Cerebellar nuclear complex (tissue), 1 donor: ENCODE measurements around the gene ADK.
"Not testable (repeated sequence)": the region's sequence is repeated elsewhere in the genome, so short reads cannot be mapped to it uniquely, and the experiment has no call there.

ENCODE experiments used
- DNase-seq, 2 experiments: peaks; one replicate each; lab custom pipeline; 2025; lab: John Stamatoyannopoulos, UW

The ADK gene

DNA sequence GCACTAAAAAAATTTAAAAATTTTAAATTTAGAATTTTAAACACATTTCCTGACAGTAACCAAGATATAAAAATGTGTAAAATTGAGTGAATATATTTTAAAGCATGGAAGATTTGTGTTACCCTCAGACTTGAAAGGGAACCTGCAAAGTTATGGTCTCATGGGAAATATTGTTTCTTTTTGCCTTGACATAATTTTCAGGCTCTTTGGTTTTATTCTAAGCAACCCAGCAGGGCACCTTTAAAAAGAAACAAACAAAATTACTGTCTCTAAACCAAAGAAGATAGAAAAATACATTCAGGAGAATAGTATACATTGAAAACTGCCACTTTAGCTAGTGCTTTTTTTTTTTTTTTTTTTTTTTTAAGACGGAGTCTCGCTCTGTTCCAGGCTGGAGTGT, 87.5 kb downstream of the ADK start:
- DNase-seq = no peak

DNA sequence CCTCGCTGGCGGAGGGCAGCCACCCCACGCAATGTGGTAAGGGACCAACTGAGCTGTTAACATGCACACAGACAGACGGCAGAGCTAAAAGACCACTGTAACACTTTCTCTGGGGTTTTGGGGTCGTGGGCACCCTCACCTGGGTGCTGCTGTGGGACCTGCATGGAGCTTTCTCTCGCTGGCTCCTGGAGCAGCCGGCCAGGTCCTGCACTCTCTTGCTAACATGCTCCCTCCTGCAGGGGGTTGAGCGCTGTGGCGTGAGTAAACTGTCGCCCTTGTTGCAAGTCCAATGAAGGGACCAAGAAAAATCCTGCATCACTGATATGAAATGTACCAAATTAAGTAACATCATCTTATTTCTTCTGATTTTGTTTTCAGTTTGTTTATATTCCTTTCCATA, 92.0 kb downstream of the ADK start:
- DNase-seq = no peak

DNA sequence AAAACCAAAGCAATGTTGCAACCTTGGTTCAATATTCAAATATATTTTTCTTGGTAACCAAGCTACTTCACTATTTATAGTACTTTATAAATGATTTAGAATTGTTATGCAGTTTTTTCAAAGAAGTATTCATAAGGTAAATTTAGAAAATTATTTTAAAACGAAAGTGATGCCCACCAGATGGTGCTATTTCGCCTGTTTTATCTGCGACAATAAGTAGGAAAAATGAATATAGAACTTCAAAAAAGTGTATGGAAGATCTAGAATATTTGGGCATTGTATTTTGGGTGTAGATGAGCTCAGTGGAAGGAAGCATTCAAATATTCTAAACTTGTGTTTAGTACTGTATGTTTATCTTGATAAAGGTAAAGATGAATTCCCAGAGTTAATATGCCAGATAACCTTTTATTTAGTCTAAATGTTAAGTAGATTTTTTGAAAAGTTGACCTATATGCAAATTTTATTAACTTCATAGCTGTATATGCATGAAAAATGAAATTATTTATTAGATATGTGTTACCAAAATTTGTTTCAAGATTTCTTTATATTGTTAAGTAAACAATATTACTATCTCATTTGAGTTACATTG, 93.2 kb downstream of the ADK start:
- DNase-seq = no peak

DNA sequence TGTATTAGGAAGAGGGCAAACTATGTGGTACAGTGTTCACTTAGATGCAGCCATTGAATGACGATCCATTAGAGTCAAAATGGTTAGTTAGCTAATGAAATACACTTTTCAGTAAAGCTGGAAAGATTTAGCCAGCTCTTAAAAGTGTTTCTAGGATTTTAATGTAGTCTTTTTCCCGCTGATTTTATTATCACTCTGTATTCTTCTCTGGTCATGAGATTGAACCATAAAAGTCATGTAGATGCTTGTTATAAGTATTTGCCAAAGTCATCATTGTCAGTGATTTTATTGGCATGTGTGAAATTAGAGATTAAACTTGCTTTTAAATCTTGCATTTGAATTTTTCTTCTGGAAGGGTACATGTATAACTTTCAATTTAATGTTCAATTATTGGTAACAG, 93.8 kb downstream of the ADK start:
- DNase-seq = no peak

DNA sequence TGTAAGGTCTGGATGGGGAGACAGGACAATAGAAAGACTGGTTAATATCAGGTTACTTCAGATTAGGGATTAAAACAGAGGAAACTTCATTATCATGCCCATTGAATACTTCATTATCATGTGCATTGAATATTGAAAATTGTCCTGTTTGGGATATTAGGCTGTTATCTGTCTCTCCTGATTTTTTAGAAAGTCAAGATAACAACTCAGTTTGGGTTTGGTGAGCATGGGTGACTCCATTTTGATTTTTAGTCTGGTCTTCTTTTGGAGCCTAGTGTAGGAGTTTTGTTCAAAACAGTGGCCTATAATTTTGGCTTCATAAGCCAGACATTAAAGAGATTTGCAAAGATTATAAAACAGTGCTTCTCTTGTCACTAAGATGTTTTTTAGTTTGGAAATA, 95.5 kb downstream of the ADK start:
- no peak for DNase-seq

DNA sequence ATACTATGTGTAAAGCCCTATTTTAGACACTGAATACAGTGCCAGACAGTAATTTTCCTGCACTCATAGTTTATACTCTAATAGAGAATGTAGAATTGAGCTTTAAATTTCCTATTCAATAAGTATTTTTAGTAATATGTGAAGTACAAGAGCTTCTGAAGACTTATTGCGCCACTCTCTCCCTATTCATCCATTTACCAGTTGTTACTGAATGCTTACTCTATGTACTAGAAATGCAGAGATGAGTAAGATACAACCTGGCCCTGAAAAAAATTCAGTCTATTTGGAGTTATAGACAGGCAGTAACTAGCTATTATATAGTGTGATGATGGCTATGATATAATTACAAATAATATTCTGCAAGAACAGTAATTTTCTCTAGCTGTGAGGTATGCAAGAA, 98.8 kb downstream of the ADK start:
- no peak for DNase-seq

DNA sequence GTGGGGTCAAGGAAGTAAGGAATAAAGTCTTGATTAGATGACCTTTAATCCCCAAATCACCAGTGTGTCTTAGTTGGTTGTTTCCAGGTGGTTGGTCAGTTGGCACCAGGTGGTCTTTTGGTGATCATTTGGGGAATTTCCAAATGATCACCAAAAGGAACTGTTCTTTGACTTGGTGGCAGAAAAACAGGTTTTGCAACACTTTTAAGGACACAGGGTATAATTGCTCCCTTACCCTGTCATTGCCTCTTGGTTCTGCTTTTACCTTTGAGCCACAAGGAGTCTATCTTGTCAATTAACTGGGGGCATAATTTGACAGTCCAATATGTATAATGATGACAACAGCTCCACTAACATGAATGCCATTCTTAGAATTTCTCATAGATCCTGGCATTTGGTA, 104.2 kb downstream of the ADK start:
- DNase-seq = no peak

DNA sequence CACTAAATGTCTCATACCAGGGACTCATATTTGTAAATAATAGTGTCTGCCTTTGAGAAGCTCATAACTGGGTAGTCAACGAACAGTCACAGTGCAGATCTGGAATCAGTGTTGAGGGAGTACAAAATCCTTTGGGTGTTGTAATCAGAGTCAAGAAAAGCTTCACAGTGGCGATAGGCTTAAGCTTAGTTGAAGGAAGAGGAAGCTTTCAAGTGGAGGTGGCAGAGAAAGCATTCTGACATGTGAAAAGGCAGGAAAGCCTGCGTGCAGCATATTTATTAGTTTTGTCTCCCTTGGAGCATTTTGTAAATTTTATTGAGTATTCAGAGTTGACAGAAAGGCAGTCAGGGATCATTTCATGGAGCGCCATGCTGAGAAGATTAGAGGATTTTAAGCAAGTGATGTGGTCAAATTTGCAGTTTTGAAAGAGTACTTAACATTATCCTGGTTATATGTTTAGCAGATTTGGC, 104.9 kb downstream of the ADK start:
- DNase-seq = no peak

DNA sequence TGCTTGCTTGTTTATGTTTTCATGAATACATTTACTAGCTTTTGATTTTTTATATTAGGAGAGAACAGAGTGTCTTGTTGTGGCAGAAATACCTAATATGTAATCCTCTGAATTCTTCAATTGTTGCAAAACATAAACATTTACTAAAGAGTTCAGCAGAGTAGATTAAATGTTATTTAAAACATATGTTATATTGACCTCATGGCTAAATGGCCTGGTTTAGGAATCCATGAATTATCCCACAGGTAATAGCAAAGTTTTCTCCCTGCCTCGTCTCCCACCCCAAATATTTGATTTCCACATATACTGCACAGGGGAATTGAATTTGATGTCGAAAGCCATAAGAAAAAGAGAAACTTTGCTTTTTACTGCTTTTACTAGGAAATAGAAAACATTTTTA, 111.8 kb downstream of the ADK start:
- DNase-seq = no peak

DNA sequence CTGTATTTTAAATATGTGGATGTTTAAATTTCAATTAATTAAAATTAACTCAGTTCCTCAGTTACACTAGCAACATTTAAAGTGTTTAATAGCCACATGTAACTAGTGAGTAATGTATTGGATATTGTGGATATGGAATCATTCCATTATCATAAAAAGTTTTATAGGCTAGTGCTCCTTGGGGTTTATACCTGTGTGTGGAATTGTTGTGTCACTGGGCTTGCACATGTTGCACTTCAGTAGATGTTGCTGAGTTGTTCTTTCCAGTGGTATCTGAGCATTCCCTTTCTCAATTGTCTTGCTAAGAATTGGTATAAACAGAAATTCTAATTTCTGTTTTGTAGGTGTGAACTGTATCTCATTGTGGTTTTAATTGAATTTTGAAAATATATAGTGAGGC, 113.0 kb downstream of the ADK start:
- DNase-seq = no peak

DNA sequence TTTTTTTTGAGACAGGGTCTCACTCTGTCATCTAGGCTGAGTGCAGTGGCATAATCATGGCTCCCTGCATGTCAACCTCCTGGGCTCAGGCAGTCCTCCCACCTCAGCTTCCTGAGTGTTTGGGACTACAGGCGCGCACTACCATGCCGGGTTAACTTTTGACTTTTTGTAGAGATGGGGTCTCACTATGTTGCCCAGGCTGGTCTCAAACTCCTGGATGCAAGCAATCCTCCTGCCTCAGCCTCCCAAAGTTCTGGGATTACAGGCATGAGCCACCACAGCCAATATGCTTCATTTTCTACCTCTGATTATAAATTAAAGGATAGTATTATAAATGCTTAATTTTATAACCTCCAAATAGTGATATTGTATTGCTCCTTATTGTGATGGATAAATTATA, 121.3 kb downstream of the ADK start:
- no peak for DNase-seq

DNA sequence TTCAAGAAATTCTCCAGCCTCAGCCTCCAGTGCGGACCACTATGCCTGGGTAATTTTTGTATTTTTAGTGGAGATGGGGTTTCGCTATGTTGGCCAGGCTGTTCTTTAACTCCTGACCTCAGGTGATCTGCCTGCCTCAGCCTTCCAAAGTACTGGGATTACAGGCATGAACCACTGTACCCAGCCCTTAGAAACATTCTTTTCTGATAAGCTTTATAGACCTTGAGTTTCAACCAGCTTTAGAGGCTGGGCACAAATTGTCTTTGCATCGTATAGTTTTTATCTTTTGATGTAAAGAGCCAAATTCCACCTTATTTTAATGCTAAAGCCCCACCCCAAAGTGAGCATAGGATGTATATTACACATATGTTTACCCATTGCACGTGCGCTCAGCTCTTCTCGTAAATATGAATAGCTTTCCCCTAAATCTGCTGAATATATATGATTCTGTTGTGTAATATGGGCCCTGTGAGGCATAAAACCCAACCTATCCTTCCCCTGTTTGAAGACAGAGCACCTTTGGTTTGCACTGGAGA, 124.8 kb downstream of the ADK start:
- no peak for DNase-seq

DNA sequence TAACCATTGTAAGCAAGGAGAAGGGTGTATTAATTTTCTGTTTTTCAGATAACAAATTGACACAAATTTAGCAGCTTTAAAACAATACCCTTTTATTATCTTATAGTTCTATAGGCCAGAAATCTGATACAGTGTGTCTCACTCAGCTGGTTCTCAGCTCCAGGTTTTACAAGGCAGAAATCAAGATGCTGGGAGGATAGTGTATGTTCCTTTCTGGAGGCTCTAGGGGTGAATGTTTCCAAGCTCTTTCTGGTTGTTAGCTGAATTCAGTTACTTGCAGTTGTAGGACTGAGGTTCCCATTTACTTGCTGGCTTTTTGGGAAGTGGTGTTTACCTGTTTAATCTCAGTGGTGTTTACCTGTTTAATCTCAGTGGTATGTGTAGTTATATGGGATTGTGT, 125.4 kb downstream of the ADK start:
- no peak for DNase-seq

DNA sequence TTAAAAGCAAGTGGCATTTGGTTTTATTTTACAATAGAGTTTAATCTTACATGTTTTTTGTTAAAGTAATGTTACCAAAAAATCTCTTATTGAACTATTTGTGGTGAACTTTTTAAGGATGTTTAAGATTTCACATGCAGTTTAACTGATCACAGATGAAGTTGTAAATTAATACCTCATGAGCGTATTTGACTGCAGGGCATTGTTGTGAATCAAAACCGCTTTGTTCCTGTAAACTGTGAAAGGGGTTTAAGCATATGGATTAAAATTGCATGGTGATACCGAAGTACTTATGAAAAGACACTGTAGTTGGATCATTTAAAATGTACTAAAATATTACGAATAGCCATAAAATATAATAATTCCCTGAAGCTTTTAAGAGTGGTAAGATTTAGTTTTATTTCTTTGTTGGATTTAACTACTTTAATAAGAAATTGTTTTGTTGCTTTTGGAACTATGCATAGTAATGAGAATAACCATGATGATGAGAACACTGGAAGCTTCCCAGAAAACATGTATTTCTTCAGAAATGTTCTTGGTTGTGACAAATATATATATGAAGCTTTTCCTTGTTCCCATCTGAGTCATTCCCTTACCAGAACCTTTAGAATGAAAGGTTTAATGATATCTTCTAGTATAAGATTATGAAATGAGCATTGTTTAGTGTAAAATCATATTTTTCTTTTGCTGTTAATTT, 131.3 kb downstream of the ADK start:
- no peak for DNase-seq

DNA sequence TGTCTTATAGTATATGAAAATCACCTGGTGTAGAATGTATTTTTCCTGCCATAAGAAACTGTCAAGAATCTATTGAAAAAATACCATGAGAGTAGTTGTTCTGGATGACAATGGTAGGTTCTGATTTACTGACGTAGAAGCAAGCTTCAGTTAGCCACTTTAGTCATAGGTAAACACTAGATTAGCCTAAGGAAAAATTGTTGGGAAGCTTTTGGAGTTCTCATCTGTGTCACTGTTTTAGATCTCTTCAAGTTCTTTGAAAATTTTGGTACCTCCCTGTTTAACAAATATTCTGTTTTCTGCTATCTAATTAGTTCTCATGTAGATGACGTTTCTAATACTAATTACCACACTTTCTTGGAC, 131.8 kb downstream of the ADK start:
- no peak for DNase-seq

DNA sequence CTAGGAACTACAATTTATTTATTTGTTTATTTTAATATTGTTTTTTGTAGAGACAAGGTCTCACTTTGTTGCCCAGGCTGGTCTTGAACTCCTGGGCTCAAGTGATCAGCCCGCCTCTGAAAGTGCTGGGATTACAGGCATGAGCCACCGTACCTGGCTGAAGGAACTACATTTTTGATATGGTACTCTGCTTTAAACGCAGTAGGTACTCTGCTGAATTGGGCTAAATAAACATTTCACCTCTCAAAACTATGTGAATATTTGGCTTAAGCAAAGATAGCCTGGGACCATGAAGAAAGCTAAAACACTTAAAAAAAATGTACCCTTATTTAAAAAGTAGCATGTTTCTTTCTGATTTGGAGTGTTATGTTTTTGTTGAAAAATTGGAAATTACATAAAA, 138.2 kb downstream of the ADK start:
- no peak for DNase-seq

DNA sequence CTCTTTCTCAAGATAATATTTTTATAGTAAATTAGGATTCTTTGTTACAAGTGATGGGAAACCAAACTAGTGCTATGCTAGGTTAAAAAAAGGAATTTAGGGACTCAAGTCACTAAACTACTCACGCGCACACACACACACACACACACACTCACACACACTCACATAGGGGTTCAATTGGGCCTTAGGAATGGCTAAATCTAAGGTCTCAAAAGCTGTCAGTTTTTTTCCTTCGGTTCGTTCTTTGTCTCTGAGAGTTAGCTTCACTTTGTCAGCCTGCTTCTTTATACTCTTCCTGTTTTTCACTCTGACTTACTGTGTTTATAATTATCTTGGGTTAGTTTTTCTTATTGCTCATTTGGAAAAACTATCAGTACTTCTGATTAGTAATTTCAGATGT, 138.9 kb downstream of the ADK start:
- DNase-seq = no peak

DNA sequence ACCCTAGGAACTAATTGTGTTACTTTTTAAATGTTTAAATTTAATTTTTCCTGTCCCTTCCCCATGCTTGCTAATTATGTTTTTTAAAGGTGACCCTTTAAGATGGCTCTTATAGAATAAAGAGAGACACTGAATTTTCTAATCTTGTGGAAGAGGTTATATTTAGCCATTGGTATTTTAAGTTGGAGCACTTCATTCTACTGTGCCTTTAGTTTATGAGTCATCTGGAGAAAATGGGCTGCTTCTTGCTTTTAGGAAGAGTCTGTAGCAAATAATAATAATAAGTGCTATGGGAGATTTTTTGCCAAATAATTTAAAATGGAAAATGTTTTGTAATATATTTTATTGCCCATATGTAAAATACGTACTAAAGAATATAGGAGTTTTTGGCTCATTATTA, 139.7 kb downstream of the ADK start:
- no peak for DNase-seq

DNA sequence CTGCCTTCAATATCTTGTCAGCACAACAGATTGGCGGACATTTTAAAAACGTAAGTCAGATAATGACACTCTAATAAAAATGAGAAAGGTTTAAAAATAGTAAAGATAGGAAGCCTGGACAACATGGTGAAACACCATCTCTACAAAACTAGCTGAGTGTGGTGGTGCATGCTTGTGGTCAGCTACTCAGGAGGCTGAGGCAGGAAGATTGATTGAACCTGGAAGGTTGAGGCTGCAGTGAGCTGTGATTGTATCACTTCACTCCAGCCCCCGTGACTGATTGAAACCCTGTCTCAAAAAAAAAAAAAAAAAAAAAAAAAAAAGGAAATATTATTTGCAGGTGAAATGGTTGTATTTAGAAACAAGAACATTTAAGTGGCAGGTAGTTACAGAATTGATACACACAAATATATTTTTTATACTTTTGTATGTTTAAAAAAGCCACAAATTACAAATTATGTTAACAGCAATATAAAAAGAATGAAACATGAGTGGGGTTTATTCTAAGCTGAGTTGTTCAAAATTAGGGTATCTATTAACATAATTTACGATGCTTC, 141.9 kb downstream of the ADK start:
- DNase-seq = no peak

DNA sequence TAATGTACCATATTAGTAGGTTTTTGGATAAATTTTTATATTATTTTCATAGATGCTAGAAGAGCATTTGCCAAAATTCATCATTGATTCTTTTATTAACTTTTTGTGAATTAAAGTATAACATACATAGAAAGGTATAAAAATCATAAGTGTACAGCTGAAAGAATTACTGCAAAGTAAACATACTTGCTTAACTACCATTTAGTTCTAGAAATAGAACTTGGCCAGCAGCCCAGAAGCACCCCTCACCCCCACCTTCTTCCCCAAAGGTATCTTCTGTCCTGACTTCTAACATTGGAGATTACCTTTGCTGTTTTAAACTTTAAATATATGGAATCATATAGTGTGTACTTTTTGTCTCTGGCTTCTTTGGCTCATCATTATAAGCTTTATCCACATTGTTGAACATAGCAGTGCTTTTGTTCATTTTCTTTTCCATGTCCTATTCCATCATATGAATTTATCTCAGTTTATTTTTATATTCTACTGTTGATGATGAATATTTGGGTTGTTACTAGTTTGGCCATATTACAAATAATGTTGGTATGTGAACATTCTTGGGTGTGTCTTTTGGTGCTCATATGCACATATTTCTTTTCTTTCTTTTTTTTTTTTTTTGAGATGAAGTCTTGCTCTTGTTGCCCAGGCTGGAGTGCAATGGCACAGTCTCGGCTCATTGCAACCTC, 142.8 kb downstream of the ADK start:
- DNase-seq = no peak

DNA sequence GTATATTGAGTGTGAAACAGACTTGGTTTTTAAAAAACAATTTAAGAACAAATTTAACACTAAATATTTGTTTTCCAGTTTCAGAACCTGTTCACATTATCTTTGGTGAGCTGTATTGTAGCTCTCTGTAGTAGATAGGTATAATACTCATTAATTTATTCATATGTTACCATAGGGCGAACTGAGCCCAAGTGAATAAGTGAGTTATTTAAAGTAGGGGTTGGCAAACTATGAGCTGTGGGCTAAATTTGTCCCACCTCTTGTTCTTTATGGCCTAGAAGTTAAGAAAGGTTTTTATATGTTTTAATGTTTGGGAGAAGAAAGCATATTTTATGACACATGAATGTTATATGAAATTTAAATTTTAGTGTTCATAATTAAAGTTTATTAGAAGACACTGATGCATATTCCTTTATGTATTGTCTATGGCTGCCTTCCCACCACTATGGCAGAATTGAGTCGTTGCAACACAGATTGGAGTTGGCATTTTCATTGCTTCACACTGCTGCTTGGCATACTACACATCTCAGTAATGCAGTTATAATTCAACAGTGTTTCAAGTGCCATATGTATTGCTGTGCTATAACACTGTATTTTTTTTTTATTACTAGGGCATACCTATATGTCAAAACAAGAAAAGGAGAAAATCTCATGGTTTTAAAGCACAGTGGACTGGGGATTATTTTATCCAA, 146.5 kb downstream of the ADK start:
- DNase-seq = no peak

DNA sequence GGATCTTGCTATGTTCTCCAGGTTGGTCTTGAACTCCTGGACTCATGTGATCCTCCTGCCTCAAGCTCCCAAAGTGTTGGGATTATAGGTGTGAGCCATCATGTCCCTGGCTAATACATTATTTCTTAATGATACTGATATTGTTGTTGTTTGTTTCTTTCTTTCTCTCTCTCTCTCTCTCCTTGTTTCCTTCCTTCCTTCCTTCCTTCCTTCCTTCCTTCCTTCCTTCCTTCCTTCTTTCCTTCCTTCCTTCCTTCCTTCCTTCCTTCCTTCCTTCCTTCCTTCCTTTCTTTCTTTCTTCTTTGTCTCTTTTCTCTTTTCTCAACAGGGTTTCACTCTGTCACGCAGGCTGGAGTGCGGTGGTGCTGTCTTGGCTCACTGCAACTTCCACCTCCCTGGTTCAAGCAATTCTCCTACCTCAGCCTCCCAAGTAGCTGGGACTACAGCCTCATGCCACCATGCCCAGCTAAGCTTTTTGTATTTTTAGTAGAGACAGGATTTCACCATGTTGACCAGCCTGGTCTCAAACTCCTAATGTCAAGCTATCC, 149.1 kb downstream of the ADK start:
- DNase-seq = not testable (repeated sequence)
